ENCODE measurements around the gene NFAT5.

The NFAT5 gene

DNA sequence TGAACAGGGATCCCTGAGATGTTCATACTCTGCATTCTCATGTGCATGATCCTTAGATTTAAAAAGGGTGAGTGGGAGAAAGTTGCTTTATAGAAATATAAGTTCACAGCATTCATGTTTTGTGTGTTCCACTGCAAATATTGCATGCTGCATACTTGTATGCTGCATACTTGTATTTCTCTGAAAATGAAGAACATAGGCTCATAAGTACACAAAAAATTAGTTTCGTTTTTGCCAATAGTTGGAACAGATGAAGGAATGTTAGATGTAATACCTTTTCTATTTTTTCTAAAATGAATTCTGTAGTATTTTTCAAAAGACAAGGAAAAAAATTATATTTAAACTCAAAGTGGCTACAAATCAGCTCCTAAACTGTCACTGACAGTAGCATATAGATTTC is 79.0 kb downstream of the NFAT5 start:
- no peak for DNase-seq (ENCODE audit: low spot score)

DNA sequence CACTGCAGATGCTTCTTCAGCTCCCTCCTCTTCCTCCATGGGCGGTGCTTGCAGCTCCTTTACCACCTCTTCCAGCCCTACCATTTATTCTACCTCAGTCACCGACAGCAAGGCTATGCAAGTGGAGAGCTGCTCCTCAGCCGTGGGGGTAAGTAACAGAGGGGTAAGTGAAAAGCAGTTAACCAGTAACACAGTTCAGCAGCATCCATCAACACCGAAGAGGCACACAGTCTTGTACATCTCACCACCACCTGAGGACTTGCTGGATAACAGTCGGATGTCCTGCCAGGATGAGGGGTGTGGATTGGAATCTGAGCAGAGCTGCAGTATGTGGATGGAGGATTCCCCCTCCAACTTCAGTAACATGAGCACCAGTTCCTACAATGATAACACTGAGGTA is 81.3 kb downstream of the NFAT5 start:
- no peak for DNase-seq (ENCODE audit: low spot score)

DNA sequence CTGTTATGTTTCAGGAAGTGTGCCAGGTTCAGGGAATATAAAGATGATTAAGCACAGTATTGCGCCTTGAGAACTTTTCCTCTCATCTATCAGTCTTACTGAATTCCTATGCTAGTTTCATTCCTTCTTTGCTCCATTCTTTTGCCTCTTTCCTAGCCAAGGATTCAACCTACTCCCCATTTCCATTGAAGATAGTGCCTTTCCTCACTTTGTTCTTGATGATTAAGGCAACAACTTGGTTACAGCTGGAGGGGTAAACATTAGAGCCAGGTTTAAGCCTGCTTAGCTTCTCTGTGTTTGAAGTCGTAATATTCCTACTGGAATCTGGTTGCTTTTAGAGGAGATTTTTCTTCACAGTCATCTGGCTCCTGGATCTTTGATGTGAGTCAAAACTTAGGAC is 85.5 kb downstream of the NFAT5 start:
- no peak for DNase-seq (ENCODE audit: low spot score)

DNA sequence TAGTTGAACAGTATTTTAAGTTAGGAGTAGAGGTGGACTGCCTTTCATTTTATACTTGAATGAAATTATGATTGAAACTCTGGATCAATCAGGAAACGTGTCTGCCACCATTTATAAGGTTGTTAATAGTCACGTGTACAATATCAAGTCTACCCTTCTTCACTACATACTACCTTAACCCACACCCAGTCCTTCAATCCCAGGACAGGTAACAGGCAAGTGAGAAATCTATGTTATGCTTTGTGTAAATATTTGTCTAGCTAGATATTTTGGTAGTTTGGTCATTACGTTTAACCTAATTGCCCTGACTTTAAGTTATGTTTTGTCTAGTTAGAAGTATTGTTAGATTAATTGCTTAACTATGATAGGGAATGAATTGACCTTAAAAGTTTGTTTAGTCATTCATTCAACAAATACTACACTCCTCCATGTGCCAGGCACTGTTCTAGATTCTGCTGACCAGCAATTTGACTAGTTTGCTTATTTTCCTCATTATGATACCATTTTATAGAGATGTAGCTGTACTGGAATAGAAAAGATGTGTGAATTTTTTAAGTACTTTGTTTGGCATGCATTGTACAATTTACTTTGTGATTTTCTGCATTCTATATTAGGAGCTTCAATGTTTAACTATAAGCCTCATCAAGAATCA is 88.6 kb downstream of the NFAT5 start:
- no peak for DNase-seq (ENCODE audit: low spot score)

DNA sequence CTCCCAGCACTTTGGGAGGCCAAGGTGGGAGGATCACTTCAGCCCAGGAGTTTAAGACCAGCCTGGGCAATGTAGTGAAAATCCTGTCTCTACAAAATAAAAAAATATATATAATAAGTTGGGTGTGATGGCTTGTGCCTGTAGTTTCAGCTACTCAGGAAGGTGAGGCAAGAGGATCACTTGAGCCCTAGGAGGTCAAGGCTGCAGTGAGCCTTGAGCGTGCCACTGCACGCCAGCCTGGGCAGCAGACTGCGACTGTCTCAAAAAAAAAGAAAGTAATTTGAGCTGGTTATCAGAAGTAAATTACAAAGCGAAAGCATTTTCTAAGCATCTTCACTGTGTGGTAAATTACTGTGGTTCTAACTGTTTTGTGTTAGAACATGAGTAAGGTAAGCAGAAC is 94.4 kb downstream of the NFAT5 start:
- DNase-seq (ENCODE audit: low spot score): no peak

DNA sequence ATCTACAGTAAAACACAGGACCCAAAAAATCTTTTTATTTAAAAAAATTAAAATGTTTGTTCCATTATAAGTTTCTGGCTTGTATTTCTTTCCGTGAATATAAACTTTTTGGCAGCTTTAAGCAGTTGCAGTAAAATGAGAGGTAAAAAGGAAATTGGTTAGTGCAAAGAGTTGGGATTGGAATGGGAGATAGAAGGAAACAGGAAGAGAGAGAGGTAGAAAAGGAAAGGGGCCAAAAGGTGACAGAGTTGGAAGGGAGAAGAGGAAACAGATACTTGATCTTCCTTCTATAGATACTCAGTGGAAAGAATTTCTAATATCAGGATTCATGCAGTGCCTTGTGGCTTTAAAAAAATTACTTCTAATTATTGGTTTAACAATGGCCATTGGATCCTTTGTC is 97.1 kb downstream of the NFAT5 start:
- DNase-seq (ENCODE audit: low spot score): no peak

DNA sequence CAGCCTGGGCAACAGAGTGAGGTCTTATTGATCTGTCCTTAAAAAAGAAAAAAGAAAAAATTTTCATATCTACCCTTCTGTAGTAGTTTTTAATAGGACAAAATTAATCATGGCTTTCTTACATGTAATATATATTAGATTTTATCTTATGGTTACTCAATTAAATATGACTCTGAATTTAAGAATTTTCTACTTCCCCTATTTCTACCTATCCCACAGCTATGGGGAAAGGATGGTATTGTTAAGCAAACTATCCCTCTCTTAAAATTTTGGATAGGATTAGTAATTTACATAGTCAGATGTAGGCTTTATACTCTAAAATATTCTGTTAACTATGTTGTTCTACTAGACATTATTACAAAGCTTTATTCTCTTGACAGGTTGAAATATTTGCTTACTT is 98.1 kb downstream of the NFAT5 start:
- DNase-seq (ENCODE audit: low spot score): no peak

DNA sequence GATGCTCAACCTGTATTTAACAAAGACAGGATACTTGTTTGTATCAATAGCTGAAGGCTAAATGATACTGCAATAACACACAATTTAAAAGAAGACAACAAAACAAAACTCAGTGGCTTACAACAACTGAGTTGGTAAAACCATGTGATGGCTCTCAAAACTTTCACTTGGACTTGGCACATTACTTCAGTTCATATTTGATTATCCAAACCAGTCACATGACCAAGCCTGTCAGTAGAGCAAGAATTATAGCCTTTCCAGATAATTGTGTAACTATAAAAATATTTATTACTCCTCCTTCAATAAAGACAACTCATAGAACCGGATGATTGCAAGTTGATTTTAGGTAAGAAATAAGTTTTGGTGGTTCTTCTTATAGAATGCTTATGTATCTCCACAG is 103.8 kb downstream of the NFAT5 start:
- DNase-seq (ENCODE audit: low spot score): no peak

DNA sequence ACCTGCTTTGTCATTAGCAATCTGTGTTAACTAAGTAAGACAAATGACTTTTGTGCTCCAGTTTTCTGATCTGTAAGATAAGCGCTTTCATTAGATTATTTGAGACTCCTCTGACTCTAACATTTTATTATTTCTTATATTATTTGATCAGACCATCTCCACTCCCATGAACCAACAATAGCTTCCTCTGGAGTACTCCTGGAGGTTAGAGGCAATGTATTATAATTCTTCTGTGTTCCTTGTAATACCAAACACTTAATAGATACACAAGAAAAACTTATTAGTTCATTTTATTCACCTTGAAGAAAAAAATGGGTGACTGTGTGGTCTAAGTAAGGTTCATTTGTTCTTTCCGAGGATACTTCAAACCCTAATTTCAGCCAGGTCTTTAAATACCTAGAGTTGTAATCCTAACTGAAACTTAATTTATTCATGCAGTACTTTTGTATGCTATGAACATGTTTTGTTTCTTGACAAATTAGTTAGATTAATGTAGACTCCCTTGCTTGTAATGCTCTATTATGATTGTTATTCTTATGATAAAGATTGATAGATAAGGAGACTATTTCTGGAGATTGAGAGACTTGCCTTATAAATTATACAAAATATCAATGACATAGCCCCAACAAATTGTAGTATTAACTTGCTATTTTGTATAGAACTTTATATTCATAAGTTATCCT is 106.7 kb downstream of the NFAT5 start:
- DNase-seq (ENCODE audit: low spot score): no peak

DNA sequence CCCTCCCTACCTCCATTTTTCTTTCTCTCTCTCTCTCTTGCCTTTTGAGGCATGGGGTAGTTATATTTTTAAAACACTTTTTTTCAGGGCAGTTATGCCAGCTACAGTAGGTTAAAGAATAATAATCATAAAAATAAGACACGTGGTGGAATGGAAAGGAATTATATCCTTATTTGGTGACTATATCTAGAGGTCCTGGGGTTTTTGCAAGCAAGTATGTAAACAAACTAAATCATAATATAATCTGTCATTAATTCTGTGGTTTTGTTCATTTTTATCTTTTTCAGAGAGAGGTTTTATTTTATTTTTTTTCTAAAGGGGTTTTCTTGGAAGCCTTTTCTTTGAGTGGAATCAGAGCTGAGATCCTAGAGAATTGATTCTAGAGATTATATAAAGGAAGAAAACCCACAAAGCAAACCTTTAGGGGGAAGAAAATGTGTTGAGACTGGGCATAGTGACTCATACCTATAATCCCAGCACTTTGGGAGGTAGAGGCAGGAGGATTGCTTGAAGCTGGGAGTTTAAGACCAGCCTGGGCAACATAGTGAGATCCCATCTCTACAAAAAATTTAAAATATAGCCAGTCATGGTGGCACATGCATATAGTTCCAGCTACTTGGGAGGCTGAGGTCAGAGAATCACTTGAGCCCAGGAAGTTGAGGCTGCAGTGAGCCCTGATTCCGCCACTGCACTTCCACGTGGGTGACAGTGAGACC is 107.4 kb downstream of the NFAT5 start:
- DNase-seq (ENCODE audit: low spot score): no peak

DNA sequence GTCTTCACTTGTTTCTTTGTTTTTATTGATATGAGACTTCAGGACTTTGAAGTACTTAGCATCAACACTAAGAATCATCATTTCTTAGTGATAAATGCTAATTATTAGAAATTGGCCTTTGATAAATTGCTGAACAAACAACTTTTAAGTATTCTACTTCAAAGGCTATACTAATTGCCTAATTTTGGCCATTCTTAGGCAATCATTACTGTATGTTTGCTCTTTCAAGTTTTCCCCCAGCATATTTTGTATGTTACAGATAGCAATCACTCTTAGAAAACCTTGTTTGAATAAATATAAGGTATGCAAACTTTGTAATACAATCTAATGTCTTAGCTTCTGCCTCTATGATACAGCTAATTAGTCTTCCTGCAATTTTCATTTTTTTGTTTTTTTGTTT is 114.6 kb downstream of the NFAT5 start:
- no peak for DNase-seq (ENCODE audit: low spot score)

DNA sequence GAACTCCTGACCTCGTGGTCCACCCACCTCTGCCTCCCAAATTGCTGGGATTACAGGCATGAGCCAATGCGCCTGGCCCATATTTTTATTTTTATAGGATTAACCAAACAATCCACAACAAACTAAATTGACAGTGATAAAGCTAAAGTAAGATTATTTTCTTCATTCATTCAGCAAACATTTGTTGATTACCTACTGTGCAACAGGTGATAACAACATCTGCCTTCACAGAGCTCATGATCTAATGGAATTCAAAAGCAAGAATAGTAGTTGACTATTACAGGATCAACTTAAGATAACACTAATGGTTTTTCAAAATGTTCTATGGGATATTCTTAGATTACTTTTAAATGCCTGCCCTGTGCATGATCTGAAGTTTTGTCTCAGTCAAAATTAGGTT is 122.8 kb downstream of the NFAT5 start:
- DNase-seq (ENCODE audit: low spot score): no peak

DNA sequence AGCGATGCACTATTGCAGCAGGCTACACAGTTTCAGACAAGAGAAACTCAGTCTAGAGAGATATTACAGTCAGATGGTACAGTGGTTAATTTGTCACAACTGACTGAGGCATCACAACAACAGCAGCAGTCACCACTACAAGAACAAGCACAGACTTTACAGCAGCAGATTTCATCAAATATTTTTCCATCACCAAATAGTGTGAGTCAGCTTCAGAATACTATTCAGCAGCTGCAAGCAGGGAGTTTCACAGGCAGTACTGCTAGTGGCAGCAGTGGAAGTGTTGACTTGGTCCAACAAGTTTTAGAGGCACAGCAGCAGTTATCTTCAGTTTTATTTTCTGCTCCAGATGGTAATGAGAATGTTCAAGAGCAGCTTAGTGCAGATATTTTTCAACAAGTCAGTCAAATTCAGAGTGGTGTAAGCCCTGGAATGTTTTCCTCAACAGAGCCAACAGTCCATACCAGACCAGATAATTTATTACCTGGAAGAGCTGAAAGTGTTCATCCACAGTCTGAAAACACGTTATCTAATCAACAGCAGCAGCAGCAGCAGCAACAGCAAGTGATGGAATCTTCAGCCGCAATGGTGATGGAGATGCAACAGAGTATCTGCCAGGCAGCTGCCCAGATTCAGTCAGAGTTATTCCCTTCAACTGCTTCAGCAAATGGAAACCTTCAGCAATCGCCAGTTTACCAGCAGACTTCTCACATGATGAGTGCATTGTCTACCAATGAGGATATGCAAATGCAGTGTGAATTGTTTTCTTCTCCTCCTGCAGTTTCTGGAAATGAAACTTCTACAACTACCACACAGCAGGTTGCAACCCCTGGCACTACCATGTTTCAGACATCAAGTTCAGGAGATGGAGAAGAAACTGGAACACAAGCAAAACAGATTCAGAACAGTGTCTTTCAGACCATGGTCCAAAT is 126.5 kb downstream of the NFAT5 start:
- DNase-seq (ENCODE audit: low spot score): peak; percentile 24

DNA sequence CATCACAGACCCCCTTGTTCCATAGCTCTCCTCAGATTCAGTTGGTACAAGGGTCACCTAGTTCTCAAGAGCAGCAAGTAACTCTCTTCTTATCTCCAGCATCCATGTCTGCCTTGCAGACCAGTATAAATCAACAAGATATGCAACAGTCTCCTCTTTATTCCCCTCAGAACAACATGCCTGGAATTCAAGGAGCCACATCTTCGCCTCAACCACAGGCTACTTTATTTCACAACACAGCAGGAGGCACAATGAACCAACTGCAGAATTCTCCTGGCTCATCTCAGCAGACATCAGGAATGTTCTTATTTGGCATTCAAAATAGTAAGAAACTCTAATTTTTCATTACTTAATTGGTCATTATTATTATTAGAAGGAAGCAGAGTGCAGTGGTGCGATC is 128.2 kb downstream of the NFAT5 start:
- DNase-seq (ENCODE audit: low spot score): no peak

DNA sequence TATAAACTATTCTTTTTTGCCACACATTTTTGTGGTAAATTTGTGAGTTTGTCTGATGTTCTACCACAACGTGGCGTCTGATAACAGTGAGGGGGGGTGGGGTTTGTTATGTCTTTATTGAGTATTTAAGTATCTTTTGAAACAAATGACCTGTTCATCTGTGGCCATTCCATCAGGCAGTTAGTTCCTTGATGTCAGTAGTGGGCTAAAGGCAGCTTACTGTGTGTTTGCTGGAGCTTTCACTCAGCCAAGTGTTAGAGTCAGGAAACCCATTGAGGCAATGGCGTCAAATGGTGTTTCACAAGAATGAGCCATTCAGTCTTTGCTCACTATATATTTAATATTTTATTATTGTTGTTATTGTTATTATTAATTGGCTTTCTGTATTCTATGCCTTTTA is 132.6 kb downstream of the NFAT5 start:
- DNase-seq (ENCODE audit: low spot score): no peak

DNA sequence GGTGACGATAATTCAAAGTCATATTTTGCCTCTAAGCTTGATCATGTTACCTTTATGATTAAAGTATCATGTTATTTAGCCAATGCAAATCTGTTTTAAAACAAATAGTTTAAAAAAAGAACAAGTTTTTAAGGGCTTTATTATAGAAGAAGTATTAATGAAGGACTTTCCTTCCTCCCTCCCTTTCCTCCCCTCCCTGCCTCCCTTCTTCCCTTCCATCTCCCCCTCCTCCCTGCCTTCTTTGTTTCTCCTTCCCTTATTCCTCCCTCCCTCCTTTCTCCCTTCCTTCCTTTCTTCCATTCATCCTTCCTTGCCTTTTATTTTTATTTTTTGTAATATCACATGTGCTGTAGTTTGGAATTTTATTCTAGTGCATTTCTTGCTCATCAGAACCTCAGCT is 134.1 kb downstream of the NFAT5 start:
- DNase-seq (ENCODE audit: low spot score): no peak

DNA sequence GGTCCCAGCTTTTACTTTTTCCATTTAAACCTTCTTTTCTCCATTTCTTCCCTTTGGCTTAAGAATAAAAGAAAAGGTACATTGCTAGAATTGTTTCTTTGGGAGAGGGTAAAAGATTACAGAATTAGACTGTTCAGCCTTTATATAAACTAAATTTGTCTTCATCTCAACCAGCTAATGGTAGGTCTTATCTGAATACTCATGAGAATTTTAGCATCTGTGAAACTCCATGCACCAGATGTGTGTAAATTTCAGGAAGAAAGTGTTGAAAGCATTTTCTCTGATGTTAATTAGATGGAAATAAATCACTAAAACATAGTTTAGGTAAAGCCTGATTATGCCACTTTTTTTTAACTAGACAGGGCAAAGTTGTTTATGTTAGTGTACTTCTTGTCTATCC is 135.7 kb downstream of the NFAT5 start:
- no peak for DNase-seq (ENCODE audit: low spot score)

DNA sequence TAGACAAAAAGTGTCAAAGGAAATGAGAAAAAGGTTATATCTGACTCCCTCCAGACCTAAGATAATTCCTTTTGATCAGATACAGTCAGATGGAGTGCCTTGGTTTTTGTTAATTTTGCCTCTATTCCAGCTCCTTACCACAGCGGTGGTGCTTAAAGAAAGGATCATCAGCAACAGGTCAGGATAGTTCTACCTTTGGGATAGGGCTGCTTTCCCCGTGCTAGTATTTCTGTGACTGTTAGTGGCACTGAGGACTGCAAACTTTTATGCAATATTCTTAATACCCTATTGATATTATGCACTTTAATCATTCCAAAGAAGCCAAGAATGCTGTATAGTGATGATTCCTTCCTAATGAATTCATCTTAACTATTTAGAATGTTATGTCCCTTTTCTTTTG is 136.1 kb downstream of the NFAT5 start:
- no peak for DNase-seq (ENCODE audit: low spot score)

DNA sequence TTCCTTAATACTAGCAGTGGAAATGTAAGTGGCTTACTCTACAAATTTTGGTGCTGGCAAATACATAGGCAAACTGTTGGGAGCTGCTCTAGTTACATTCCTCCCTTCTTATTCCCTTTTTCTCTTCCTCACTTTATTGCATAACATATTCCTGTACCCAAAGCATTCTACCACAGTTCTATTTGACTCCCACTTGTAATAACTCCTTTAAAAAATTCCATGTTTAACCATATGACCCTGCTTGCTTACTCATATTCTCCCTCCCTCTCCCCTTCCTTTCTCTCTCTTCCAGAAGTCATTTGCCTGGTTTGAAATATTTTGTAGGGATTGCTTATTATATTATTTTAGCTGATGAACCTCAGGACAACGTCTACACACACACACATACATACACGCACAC is 137.9 kb downstream of the NFAT5 start:
- DNase-seq (ENCODE audit: low spot score): no peak

DNA sequence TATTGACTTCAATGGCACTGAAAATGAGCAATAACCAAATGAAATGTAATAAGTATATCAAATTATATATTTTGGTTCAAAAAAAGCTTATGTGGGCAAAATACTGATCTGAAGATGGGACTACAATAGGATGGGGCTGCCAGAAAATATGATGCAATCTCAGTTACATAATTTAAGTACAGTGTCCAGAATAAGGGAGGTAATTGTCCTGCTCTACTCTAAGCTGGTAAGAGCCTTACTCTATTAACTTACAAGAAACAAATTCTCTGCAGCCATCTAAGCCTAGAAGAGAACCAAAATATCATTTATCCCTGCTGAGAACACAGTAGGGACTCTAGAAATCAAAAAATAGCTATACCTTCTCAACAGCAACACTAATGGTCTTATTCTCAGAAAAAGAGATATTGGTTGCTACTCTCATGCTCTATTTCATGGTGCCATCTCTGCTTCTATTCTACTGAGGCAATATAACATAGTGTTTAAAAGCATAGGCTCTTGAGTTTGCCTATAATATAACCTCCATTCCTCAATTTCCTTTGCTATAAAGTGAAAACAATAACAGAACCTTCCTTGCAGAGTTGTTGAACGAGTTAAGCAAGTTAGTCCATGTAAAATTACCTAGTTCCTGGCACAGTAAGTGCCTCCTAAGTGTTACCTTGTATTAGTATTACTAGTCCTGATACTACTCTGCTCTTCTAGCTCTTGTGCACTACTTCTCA is 140.6 kb downstream of the NFAT5 start:
- no peak for DNase-seq (ENCODE audit: low spot score)

DNA sequence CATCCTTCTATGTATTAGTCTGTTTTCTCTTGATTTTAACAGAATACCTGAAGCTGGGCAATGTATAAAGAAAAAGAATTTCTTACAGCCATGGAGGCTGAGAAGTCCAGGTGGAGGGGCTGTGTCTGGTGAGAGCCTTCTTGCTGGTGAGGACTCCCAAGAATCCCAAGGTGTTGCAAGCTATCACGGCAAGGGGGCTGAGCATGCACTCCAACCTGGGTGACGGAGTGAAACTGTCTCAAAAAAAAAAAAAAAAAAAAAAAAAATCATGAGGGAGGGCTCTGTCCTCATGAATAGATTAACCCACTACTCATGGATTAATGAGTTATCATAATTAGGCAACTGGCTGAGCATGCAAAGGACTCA is 141.2 kb downstream of the NFAT5 start:
- no peak for DNase-seq (ENCODE audit: low spot score)
